CD4-positive, alpha-beta T cell (primary cell): ENCODE measurements around the gene ZNF276. TPM values are rescaled to one million over a fixed set of nuclear protein-coding genes. Genes with fewer than 3 reads are reported as not detected.

Experiments
- ATAC-seq: fragments of 200-7000 bp; cut with Tn5 transposase; one replicate; pipeline ENCODE4 v1.10.0; 2022; ENCODE audit warnings: mild to moderate bottlenecking; ENCODE audit not compliant: poor library complexity
- CTCF ChIA-PET: fragments of 350-600 bp; sonication (Branson Sonifier 250); formaldehyde crosslinking; loops from one replicate; lab custom pipeline; 2021; ENCODE audit warnings: antibody characterized with exemption, inconsistent platforms; lab: Charles Lee
- POLR2A ChIA-PET: fragments of 350-600 bp; sonication (Branson Sonifier 250); formaldehyde crosslinking; loops from one replicate; lab custom pipeline; 2021; ENCODE audit warnings: antibody characterized with exemption, inconsistent platforms; lab: Charles Lee
- DNase-seq, 14 experiments: peaks; one replicate each; pipeline ENCODE4 v3.0.0-alpha.2; 2013 to 2020; ENCODE audit warnings: mixed read lengths in 2 of 14
- H3K27ac ChIP-seq, 2 donors: one replicate each; pipeline versions ENCODE4 v1.5.1 to v1.7.0; 2013; ENCODE audit warnings: low read length in 2 of 2, low read depth in 1 of 2, mild to moderate bottlenecking in 1 of 2
- H3K27me3 ChIP-seq, 2 experiments: 1 replicate in 1 of 2; 2 replicates in 1 of 2; pipeline versions ENCODE4 v1.6.1 to v1.7.0; 2013; ENCODE audit warnings: low read length in 2 of 2, control low read depth in 1 of 2, mild to moderate bottlenecking in 1 of 2, moderate library complexity in 1 of 2; ENCODE audit not compliant: insufficient read depth in 2 of 2, control insufficient read depth in 1 of 2
- H3K36me3 ChIP-seq: one replicate; pipeline ENCODE4 v1.6.1; 2013; ENCODE audit warnings: low read length, control low read depth; ENCODE audit not compliant: insufficient read depth
- H3K4me1 ChIP-seq: one replicate; pipeline ENCODE4 v1.6.1; 2013; ENCODE audit warnings: low read length, control low read depth; ENCODE audit not compliant: insufficient read depth
- H3K4me3 ChIP-seq: one replicate; pipeline ENCODE4 v1.5.1; 2013; ENCODE audit warnings: mild to moderate bottlenecking, low read length, moderate library complexity
- H3K9me3 ChIP-seq, 2 experiments: 1 replicate in 1 of 2; 2 replicates in 1 of 2; pipeline versions ENCODE4 v1.6.1 to v1.7.0; 2013; ENCODE audit warnings: low read length in 2 of 2, mild to moderate bottlenecking in 2 of 2, control low read depth in 1 of 2, moderate library complexity in 1 of 2; ENCODE audit not compliant: control insufficient read depth in 1 of 2, insufficient read depth in 1 of 2
- H3K27ac Mint-ChIP-seq: one replicate; pipeline ENCODE4 v1.8.0; 2020; ENCODE audit warnings: mixed read lengths
- H3K27me3 Mint-ChIP-seq: one replicate; pipeline ENCODE4 v1.8.0; 2021; ENCODE audit warnings: mixed read lengths
- H3K36me3 Mint-ChIP-seq: one replicate; pipeline ENCODE4 v1.8.0; 2021; ENCODE audit warnings: low read depth, mixed read lengths
- H3K4me1 Mint-ChIP-seq: one replicate; pipeline ENCODE4 v1.8.0; 2021; ENCODE audit warnings: low read depth, mixed read lengths
- H3K4me3 Mint-ChIP-seq: one replicate; pipeline ENCODE4 v1.8.0; 2020; ENCODE audit warnings: mild to moderate bottlenecking, mixed read lengths
- H3K9me3 Mint-ChIP-seq: one replicate; pipeline ENCODE4 v1.8.0; 2020; ENCODE audit warnings: mixed read lengths
- intact Hi-C, 2 experiments: fragments of 100-400 bp; cut with DNase I in 1 of 2; cut with micrococcal nuclease in 1 of 2; formaldehyde crosslinking; loops; one replicate each; pipeline versions ENCODE4 v1.15.1 to v1.9.0; 2023 to 2025; cut with DNase I, micrococcal nuclease
- total RNA-seq, 174 experiments: library from RNA in 2 of 174; stranded (reverse) in 2 of 174; gene quantifications; one replicate each; pipeline ENCODE4 v1.2.3 and lab custom pipeline; 2021 to 2026
- TF ChIP-seq, protein P1 (sequence below): fragments of 200-600 bp; IDR thresholded peaks from one replicate; pipeline ENCODE4 v1.8.0; 2022; ENCODE audit warnings: antibody characterized with exemption, mild to moderate bottlenecking

The ZNF276 gene
- total RNA-seq, 2 experiments from 2014 or later: 127 to 137 TPM

DNA sequence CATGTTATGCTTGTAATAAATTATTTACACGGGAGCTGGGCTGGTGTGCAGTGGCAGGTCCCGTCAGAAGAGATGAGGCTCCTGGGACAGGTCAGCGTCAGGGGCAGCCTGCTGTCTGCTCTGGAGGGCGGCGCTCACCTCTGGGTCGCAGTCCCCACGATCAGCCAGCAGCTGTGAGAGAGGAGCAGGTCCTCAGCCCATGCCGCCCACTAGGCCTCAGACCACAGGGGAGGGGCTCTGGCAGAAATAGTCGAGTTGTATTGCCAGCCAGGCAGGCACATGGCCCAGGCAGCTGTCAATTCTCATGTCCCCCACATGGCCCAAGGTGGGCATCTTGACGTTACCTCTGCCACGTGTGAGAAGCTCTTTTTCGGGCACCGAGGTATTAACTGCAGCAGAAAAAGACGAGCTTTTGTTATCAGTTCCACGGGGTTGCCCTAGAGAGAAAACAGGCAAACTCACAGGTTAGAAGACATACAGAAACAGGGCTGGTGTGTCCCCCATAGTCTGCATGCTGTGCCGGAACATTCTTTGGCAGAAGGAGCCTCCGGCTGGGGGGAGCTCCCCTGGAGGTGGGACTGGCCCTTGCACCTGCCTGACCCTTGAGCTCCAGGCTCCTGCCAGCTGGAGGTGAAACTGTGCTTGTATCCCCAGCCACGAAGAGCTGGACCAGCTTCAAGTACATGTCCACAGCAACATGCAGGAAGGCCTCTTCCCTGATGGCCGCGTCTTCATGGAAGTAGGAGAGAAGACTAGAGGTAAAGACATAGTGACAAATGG, 17.4 kb downstream of the ZNF276 start:
- H3K4me1 Mint-ChIP-seq: peaks cover 46% of the 10 kb centered on the region
- TF ChIP-seq, protein P1, sequence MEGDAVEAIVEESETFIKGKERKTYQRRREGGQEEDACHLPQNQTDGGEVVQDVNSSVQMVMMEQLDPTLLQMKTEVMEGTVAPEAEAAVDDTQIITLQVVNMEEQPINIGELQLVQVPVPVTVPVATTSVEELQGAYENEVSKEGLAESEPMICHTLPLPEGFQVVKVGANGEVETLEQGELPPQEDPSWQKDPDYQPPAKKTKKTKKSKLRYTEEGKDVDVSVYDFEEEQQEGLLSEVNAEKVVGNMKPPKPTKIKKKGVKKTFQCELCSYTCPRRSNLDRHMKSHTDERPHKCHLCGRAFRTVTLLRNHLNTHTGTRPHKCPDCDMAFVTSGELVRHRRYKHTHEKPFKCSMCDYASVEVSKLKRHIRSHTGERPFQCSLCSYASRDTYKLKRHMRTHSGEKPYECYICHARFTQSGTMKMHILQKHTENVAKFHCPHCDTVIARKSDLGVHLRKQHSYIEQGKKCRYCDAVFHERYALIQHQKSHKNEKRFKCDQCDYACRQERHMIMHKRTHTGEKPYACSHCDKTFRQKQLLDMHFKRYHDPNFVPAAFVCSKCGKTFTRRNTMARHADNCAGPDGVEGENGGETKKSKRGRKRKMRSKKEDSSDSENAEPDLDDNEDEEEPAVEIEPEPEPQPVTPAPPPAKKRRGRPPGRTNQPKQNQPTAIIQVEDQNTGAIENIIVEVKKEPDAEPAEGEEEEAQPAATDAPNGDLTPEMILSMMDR: no peak
- peak overlapping the region; percentile 15 for H3K4me3 Mint-ChIP-seq
- H3K27me3 Mint-ChIP-seq: no peaks in the 10 kb centered on the region
- no peaks in the 10 kb centered on the region for H3K9me3 ChIP-seq
- H3K36me3 ChIP-seq: peaks cover 77% of the 10 kb centered on the region
- intact Hi-C loops: no loop called here
- peaks cover 83% of the 10 kb centered on the region for H3K36me3 Mint-ChIP-seq
- H3K27ac Mint-ChIP-seq: peak overlapping the region; percentile 30
- ATAC-seq: no peak
- ChIA-PET CTCF (interaction anchor here (1.3 kb wide), 1 partner anchor 38 kb away, joined by 4 read pairs; no protein-coding TSS in a partner anchor), POLR2A (interaction anchor here (1.0 to 6.9 kb wide), 4 partner anchors 15 to 38 kb away, joined by 6 to 63 read pairs (median 21); partner anchors contain the start of gene SPATA2L)
- H3K27ac ChIP-seq: no peak overlapping the region
- no peaks in the 10 kb centered on the region for H3K9me3 Mint-ChIP-seq
- no peak for DNase-seq
- no peak overlapping the region for H3K4me3 ChIP-seq
- peaks cover 68% of the 10 kb centered on the region for H3K4me1 ChIP-seq
- H3K27me3 ChIP-seq: no peaks in the 10 kb centered on the region

DNA sequence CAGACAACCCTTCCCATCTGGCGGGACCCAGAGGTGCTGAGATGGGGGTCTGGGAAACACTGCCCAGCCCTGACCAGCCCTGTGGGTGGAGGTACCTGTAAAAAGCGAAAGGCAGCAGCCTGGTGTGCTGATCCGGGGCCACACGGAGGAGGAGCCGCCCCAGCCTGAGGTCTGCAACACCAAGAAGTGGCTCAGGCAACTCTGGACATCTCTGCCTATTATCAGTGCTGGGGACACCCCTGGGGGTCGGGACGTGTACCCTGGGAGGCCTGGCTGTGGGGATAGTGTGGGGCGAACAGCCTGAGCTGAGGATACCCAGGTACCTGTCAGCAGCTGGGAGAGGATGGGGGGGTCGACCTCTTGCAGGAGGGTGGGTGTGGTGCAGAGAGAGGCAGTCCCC, 18.0 kb downstream of the ZNF276 start:
- Histone ChIP-seq H3K4me3 (no peak overlapping the region), H3K27me3 (no peaks in the 10 kb centered on the region), H3K9me3 (no peaks in the 10 kb centered on the region), H3K4me1 (peaks cover 69% of the 10 kb centered on the region), H3K36me3 (peaks cover 71% of the 10 kb centered on the region), H3K27ac (no peak overlapping the region)
- peak overlapping the region; percentile 30 for H3K4me3 Mint-ChIP-seq
- H3K9me3 Mint-ChIP-seq: no peaks in the 10 kb centered on the region
- ChIA-PET POLR2A (interaction anchor here (2.8 to 6.9 kb wide), 3 partner anchors 16 to 22 kb away, joined by 8 to 63 read pairs (median 30); partner anchors contain the start of gene VPS9D1), CTCF (interaction anchor here (1.2 to 1.3 kb wide), 2 partner anchors 39 kb away, joined by 3 to 4 read pairs; no protein-coding TSS in a partner anchor)
- intact Hi-C loops: no loop called here
- H3K4me1 Mint-ChIP-seq: peaks cover 46% of the 10 kb centered on the region
- peaks cover 76% of the 10 kb centered on the region for H3K36me3 Mint-ChIP-seq
- ATAC-seq (no peak), DNase-seq (no peak)
- peak overlapping the region; percentile 30 for H3K27ac Mint-ChIP-seq
- TF ChIP-seq, protein P1: no peak
- no peaks in the 10 kb centered on the region for H3K27me3 Mint-ChIP-seq

DNA sequence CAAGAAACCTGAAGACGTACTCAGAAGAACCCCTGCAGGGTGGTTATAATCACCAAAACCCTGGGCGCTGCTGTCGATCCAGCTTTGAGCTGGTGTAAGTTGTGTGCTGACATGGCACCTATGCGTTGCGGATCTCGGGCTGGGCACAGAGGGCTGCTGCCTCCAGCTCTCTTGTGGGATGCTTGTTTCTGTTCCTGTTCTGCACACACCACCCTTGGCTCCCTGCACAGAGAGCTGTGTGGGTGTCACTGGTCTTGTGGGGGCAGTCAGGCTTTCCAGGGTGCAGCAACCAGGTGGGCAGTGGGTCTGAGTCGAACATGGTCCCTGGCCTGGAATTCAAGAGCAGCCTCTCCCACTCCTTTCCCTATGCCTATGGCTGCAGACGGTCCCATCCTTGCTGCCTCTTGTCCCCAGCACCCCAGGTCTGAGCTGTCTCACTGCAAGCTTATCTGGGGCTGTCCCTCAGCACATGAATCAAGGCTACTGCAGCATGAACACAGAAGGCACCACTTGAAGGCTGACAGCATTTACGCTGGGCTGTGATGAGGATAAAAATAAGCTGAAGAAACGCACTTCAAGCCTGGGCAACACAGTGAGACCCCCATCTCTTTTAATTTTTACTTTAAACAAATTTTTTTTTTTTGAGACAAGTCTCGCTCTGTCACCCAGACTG, 20.1 kb downstream of the ZNF276 start:
- Histone ChIP-seq H3K4me1 (peaks cover 65% of the 10 kb centered on the region), H3K27ac (no peak overlapping the region), H3K9me3 (no peaks in the 10 kb centered on the region), H3K27me3 (no peaks in the 10 kb centered on the region), H3K4me3 (no peak overlapping the region), H3K36me3 (peaks cover 57% of the 10 kb centered on the region)
- peak overlapping the region; percentile 64 for H3K27ac Mint-ChIP-seq
- H3K36me3 Mint-ChIP-seq: peaks cover 56% of the 10 kb centered on the region
- no peaks in the 10 kb centered on the region for H3K27me3 Mint-ChIP-seq
- CTCF ChIA-PET: no interaction called here
- TF ChIP-seq, protein P1: no peak
- H3K9me3 Mint-ChIP-seq: no peaks in the 10 kb centered on the region
- peaks cover 37% of the 10 kb centered on the region for H3K4me1 Mint-ChIP-seq
- ATAC-seq: no peak
- POLR2A ChIA-PET: interaction anchor here (0.6 to 6.9 kb wide), 8 partner anchors 15 to 129 kb away, joined by 3 to 63 read pairs (median 6); partner anchors contain the start of gene VPS9D1
- H3K4me3 Mint-ChIP-seq: peak overlapping the region; percentile 11
- DNase-seq: no peak
- intact Hi-C loops: no loop called here
